Brain microvascular endothelial cell (primary cell): Measurements from ENCODE around the gene TLL1.

Source experiments
- DNase-seq: peaks from one replicate; pipeline ENCODE4 v3.0.0-alpha.2; 2020
- H3K27ac ChIP-seq: fragments of 250-450 bp; sonication (Bioruptor Pico); 2 replicates; pipeline ENCODE4 v1.5.1; 2020; ENCODE audit warnings: mild to moderate bottlenecking, moderate library complexity
- H3K27me3 ChIP-seq: fragments of 250-450 bp; sonication (Bioruptor Pico); replicated peaks from 2 replicates; pipeline ENCODE4 v1.5.1; 2020; ENCODE audit warnings: mild to moderate bottlenecking
- H3K36me3 ChIP-seq: fragments of 250-450 bp; sonication (Bioruptor Pico); replicated peaks from 2 replicates; pipeline ENCODE4 v1.5.1; 2020; ENCODE audit warnings: mild to moderate bottlenecking
- H3K4me3 ChIP-seq: 2 replicates; pipeline ENCODE4 v1.5.1; 2011; ENCODE audit warnings: low read depth, mild to moderate bottlenecking, control low read depth, low read length, moderate library complexity
- CTCF ChIP-seq: IDR thresholded peaks from 2 replicates; pipeline ENCODE4 v1.5.1; 2011; ENCODE audit warnings: low read depth, mild to moderate bottlenecking, moderate library complexity, low read length, control low read depth, inconsistent platforms; ENCODE audit errors: missing control alignments
- in situ Hi-C: cut with HindIII; loops from 2 replicates; pipeline ENCODE4 v1.10.0; 2017; ENCODE audit warnings: low sequenced_read_pairs, low pct_ligation_motif_present

The TLL1 gene

GRCh38 chr4:166014411-166014810 lies 141.4 kb downstream of the TLL1 start:
- no peaks in the 10 kb centered on the region for H3K36me3 ChIP-seq
- no peak for TF ChIP-seq CTCF
- no peak for DNase-seq
- no peak overlapping the region for H3K4me3 ChIP-seq
- in situ Hi-C loops: no loop called here
- no peaks in the 10 kb centered on the region for H3K27me3 ChIP-seq
- no peak overlapping the region for H3K27ac ChIP-seq

GRCh38 chr4:166017804-166018203 lies 144.8 kb downstream of the TLL1 start:
- Histone ChIP-seq H3K27ac (no peak overlapping the region), H3K4me3 (no peak overlapping the region), H3K36me3 (no peaks in the 10 kb centered on the region), H3K27me3 (no peaks in the 10 kb centered on the region)
- in situ Hi-C loops: no loop called here
- no peak for DNase-seq
- TF ChIP-seq CTCF: no peak

- in situ Hi-C loops: no loop called here
- DNase-seq: no peak
- Histone ChIP-seq H3K4me3 (no peak overlapping the region), H3K36me3 (no peaks in the 10 kb centered on the region), H3K27ac (no peak overlapping the region), H3K27me3 (no peaks in the 10 kb centered on the region)
- TF ChIP-seq CTCF: no peak
Observed at GRCh38 chr4:166019441-166020220, 146.6 kb downstream of the TLL1 start.

GRCh38 chr4:166021617-166022016 lies 148.6 kb downstream of the TLL1 start:
- no peak overlapping the region for H3K27ac ChIP-seq
- in situ Hi-C loops: no loop called here
- no peaks in the 10 kb centered on the region for H3K36me3 ChIP-seq
- no peaks in the 10 kb centered on the region for H3K27me3 ChIP-seq
- no peak overlapping the region for H3K4me3 ChIP-seq
- TF ChIP-seq CTCF: no peak
- DNase-seq: no peak

- TF ChIP-seq CTCF: no peak
- in situ Hi-C loops: no loop called here
- no peak overlapping the region for H3K4me3 ChIP-seq
- no peaks in the 10 kb centered on the region for H3K36me3 ChIP-seq
- H3K27ac ChIP-seq: no peak overlapping the region
- no peaks in the 10 kb centered on the region for H3K27me3 ChIP-seq
- no peak for DNase-seq
Observed at GRCh38 chr4:166034965-166035364, 161.9 kb downstream of the TLL1 start.

- no peak for TF ChIP-seq CTCF
- Histone ChIP-seq H3K27ac (no peak overlapping the region), H3K27me3 (no peaks in the 10 kb centered on the region), H3K36me3 (no peaks in the 10 kb centered on the region), H3K4me3 (no peak overlapping the region)
- DNase-seq: no peak
- in situ Hi-C loops: no loop called here
Observed at GRCh38 chr4:166039822-166040221, 166.8 kb downstream of the TLL1 start.
